WTC11 (cell line): ENCODE results near the gene HNRNPR.

Source experiments
- ATF1 ChIP-seq: sonication (generic); formaldehyde crosslinking; IDR thresholded peaks from 2 replicates; pipeline ENCODE4 v1.8.1; 2023; ENCODE audit warnings: mild to moderate bottlenecking, moderate library complexity, missing genetic modification reagents
- EMX1 ChIP-seq: fragments of 250-450 bp; sonication (Bioruptor Pico); IDR thresholded peaks from 2 replicates; pipeline ENCODE4 v1.8.0; 2021; ENCODE audit warnings: mild to moderate bottlenecking
- FOXK1 ChIP-seq: sonication (generic); formaldehyde crosslinking; IDR thresholded peaks from 2 replicates; pipeline ENCODE4 v1.8.0; 2022; ENCODE audit warnings: mild to moderate bottlenecking, moderate library complexity, missing genetic modification reagents
- JAZF1 ChIP-seq: fragments of 250-450 bp; sonication (Bioruptor Pico); IDR thresholded peaks from 2 replicates; pipeline ENCODE4 v1.9.0; 2021; ENCODE audit warnings: moderate library complexity, mild to moderate bottlenecking, inconsistent platforms
- JUN ChIP-seq: sonication (generic); formaldehyde crosslinking; IDR thresholded peaks from 2 replicates; pipeline ENCODE4 v1.8.0; 2023; ENCODE audit warnings: mild to moderate bottlenecking, missing genetic modification reagents
- NR1H2 ChIP-seq: sonication (generic); formaldehyde crosslinking; IDR thresholded peaks from 2 replicates; pipeline ENCODE4 v1.9.0; 2021; ENCODE audit warnings: mild to moderate bottlenecking, moderate library complexity, missing genetic modification reagents
- NR2C2 ChIP-seq: sonication (generic); formaldehyde crosslinking; IDR thresholded peaks from 2 replicates; pipeline ENCODE4 v1.8.0; 2022; ENCODE audit warnings: mild to moderate bottlenecking, missing genetic modification reagents
- SP1 ChIP-seq: sonication (generic); formaldehyde crosslinking; conservative IDR thresholded peaks from 2 replicates; pipeline ENCODE4 v1.8.1; 2022; ENCODE audit warnings: missing genetic modification reagents
- TEAD4 ChIP-seq: sonication (generic); formaldehyde crosslinking; IDR thresholded peaks from 2 replicates; pipeline ENCODE4 v1.8.0; 2022; ENCODE audit warnings: mild to moderate bottlenecking, missing genetic modification reagents
- TF ChIP-seq, protein P1 (sequence below): fragments of 200-600 bp; IDR thresholded peaks from 2 replicates; pipeline ENCODE4 v1.8.0; 2022; ENCODE audit warnings: antibody characterized with exemption
- TF ChIP-seq, protein P2 (sequence below): sonication (generic); formaldehyde crosslinking; conservative IDR thresholded peaks from 2 replicates; pipeline ENCODE4 v1.8.1; 2023; ENCODE audit warnings: mild to moderate bottlenecking, low read depth, missing genetic modification reagents, moderate library complexity
- TF ChIP-seq, protein P3 (sequence below): sonication (generic); formaldehyde crosslinking; IDR thresholded peaks from 2 replicates; pipeline ENCODE4 v1.8.1; 2023; ENCODE audit warnings: mild to moderate bottlenecking, moderate library complexity, missing genetic modification reagents
- TF ChIP-seq, protein P4 (sequence below): fragments of 250-450 bp; sonication (Bioruptor Pico); IDR thresholded peaks from 2 replicates; pipeline ENCODE4 v1.9.0; 2021; ENCODE audit warnings: mild to moderate bottlenecking
- TF ChIP-seq, protein P5 (sequence below): sonication (generic); formaldehyde crosslinking; IDR thresholded peaks from 2 replicates; pipeline ENCODE4 v1.8.1; 2023; ENCODE audit warnings: mild to moderate bottlenecking, missing genetic modification reagents, moderate library complexity

DNA sequence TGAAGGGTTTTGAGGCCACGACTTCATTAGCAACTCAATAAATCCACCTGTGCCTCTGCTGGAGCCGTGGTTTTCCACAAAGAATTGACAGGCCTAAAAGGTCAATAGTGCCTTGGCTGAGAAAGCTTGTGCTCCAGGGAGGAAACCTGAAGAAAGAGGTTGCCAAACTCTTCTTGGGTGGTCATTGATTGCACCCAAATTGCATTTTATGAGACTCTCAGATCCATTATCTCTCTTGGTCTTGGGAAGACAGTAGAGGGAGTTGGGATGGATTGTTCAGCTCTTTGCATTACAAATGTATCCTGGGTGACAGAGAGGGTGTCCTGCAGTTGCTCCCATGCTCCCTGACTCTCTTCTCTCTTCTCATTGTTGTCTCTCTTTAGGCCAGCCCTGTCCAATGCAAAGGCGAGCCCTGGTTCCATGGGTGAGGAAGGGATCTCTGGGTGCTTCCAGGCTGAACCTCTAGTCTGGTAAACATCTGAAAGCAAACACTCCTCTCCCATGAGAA, 80.7 kb downstream of the HNRNPR start:
- TF ChIP-seq, protein P1, sequence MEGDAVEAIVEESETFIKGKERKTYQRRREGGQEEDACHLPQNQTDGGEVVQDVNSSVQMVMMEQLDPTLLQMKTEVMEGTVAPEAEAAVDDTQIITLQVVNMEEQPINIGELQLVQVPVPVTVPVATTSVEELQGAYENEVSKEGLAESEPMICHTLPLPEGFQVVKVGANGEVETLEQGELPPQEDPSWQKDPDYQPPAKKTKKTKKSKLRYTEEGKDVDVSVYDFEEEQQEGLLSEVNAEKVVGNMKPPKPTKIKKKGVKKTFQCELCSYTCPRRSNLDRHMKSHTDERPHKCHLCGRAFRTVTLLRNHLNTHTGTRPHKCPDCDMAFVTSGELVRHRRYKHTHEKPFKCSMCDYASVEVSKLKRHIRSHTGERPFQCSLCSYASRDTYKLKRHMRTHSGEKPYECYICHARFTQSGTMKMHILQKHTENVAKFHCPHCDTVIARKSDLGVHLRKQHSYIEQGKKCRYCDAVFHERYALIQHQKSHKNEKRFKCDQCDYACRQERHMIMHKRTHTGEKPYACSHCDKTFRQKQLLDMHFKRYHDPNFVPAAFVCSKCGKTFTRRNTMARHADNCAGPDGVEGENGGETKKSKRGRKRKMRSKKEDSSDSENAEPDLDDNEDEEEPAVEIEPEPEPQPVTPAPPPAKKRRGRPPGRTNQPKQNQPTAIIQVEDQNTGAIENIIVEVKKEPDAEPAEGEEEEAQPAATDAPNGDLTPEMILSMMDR: no peak
- TF ChIP-seq ATF1 (CRISPR knock-in tag): no peak
- TF ChIP-seq, protein P2, sequence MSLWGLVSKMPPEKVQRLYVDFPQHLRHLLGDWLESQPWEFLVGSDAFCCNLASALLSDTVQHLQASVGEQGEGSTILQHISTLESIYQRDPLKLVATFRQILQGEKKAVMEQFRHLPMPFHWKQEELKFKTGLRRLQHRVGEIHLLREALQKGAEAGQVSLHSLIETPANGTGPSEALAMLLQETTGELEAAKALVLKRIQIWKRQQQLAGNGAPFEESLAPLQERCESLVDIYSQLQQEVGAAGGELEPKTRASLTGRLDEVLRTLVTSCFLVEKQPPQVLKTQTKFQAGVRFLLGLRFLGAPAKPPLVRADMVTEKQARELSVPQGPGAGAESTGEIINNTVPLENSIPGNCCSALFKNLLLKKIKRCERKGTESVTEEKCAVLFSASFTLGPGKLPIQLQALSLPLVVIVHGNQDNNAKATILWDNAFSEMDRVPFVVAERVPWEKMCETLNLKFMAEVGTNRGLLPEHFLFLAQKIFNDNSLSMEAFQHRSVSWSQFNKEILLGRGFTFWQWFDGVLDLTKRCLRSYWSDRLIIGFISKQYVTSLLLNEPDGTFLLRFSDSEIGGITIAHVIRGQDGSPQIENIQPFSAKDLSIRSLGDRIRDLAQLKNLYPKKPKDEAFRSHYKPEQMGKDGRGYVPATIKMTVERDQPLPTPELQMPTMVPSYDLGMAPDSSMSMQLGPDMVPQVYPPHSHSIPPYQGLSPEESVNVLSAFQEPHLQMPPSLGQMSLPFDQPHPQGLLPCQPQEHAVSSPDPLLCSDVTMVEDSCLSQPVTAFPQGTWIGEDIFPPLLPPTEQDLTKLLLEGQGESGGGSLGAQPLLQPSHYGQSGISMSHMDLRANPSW (CRISPR knock-in tag): no peak
- no peak for TF ChIP-seq SP1 (CRISPR knock-in tag)
- TF ChIP-seq EMX1: no peak
- TF ChIP-seq TEAD4 (CRISPR knock-in tag): no peak
- peak; percentile 7; the same call in 1 of the 2 replicates for TF ChIP-seq FOXK1 (CRISPR knock-in tag)
- no peak for TF ChIP-seq JAZF1 (CRISPR knock-in tag)
- TF ChIP-seq, protein P3, sequence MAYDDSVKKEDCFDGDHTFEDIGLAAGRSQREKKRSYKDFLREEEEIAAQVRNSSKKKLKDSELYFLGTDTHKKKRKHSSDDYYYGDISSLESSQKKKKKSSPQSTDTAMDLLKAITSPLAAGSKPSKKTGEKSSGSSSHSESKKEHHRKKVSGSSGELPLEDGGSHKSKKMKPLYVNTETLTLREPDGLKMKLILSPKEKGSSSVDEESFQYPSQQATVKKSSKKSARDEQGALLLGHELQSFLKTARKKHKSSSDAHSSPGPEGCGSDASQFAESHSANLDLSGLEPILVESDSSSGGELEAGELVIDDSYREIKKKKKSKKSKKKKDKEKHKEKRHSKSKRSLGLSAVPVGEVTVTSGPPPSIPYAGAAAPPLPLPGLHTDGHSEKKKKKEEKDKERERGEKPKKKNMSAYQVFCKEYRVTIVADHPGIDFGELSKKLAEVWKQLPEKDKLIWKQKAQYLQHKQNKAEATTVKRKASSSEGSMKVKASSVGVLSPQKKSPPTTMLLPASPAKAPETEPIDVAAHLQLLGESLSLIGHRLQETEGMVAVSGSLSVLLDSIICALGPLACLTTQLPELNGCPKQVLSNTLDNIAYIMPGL (CRISPR knock-in tag): no peak
- TF ChIP-seq, protein P4, sequence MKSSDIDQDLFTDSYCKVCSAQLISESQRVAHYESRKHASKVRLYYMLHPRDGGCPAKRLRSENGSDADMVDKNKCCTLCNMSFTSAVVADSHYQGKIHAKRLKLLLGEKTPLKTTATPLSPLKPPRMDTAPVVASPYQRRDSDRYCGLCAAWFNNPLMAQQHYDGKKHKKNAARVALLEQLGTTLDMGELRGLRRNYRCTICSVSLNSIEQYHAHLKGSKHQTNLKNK: no peak
- no peak for TF ChIP-seq NR1H2
- TF ChIP-seq JUN (CRISPR knock-in tag): no peak
- no peak for TF ChIP-seq NR2C2
- TF ChIP-seq, protein P5, sequence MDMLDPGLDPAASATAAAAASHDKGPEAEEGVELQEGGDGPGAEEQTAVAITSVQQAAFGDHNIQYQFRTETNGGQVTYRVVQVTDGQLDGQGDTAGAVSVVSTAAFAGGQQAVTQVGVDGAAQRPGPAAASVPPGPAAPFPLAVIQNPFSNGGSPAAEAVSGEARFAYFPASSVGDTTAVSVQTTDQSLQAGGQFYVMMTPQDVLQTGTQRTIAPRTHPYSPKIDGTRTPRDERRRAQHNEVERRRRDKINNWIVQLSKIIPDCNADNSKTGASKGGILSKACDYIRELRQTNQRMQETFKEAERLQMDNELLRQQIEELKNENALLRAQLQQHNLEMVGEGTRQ (CRISPR knock-in tag): no peak
